Activated CD4-positive, alpha-beta T cell treated with anti-CD3 and anti-CD28 coated beads, Interleukin-2, amount 10 ng/mL, durations not matched to agents 7 days and 5 days (primary cell): ENCODE measurements around the gene WSCD1. TPM values are rescaled to one million over a fixed set of nuclear protein-coding genes. Genes with fewer than 3 reads are reported as not detected.
A peak's percentile ranks its signal among the peaks of the same experiment; 100 is the strongest.

ENCODE experiments used
- CTCF ChIA-PET: fragments of 350-600 bp; sonication (Branson Sonifier 250); formaldehyde crosslinking; loops from one replicate; lab custom pipeline; 2021; ENCODE audit warnings: antibody characterized with exemption; lab: Charles Lee
- POLR2A ChIA-PET: fragments of 350-600 bp; sonication (Branson Sonifier 250); formaldehyde crosslinking; loops from one replicate; lab custom pipeline; 2021; ENCODE audit warnings: antibody characterized with exemption; lab: Charles Lee
- DNase-seq: peaks from one replicate; pipeline ENCODE4 v3.0.0-alpha.2; 2020
- H3K27ac Mint-ChIP-seq: one replicate; pipeline ENCODE4 v1.8.0; 2021; ENCODE audit warnings: mild to moderate bottlenecking, moderate library complexity, mixed read lengths
- H3K27me3 Mint-ChIP-seq: one replicate; pipeline ENCODE4 v1.8.0; 2021; ENCODE audit warnings: mixed read lengths
- H3K36me3 Mint-ChIP-seq: one replicate; pipeline ENCODE4 v1.8.0; 2021; ENCODE audit warnings: low read depth, mixed read lengths
- H3K4me1 Mint-ChIP-seq: one replicate; pipeline ENCODE4 v1.8.0; 2021; ENCODE audit warnings: mixed read lengths
- H3K4me3 Mint-ChIP-seq: one replicate; pipeline ENCODE4 v1.8.0; 2021; ENCODE audit warnings: mild to moderate bottlenecking, moderate library complexity, mixed read lengths
- H3K9me3 Mint-ChIP-seq: one replicate; pipeline ENCODE4 v1.8.0; 2021; ENCODE audit warnings: mixed read lengths
- total RNA-seq, 2 experiments: library from RNA; stranded (reverse); gene quantifications; one replicate each; pipeline ENCODE4 v1.2.3, GENCODE V29; 2021

WSCD1 gene
- not detected for total RNA-seq

DNA sequence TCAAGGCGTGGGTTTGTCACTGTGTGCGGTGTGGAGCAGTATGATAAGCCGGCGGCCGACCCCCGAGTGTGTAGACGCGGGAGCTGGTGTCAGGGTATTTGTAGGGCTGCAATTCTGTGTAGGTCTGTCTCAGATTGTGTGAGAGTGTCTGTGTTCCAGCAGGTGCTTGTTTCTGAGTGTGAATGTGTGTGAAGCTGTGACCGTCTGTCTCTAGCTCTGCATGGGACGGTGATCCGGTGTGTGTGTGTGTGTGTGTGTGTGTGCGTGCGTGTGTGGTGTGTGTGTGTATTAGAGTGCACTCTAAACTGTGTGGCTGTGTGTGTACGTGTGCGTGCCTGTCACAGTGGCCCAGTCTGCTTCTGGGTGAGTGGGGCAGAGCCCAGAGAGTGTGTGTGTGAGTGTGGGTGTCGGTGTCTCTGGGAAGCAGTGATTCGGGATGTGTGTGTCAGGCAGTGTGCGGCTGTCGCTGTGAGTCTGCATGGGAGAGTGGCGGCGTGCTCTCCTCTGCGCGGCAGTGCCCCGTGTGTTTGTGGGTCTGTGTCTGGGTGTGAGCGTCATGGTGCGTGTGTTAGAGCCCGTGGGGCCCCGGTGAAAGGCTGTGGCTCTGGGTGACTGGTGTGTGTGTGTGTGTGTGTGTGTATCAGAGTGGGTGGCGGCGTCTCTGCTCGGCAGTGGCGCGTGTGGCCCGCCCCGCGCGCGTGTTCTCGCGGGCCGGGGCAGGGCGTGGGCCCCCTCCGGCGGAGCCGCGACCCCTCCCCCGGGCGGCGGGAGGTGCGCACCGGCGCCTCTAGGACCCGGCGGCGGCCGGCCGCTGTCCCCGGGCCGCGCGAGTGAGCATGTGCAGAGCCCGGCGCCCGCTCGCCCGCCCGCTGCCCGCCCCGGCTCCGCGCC is at the start of gene WSCD1:
TSS of gene WSCD1 (plus strand) at position 841 of the 891 bp plus-strand sequence. CDS start 10,280 bp downstream, outside the sequence.
- H3K27me3 Mint-ChIP-seq: peaks cover 47% of the 10 kb centered on the region
- peak within 1 kb of the TSS; percentile 26 for H3K4me3 Mint-ChIP-seq
- ChIA-PET CTCF (interaction anchor here (1.0 kb wide), 1 partner anchor 483 kb away, joined by 3 read pairs; no protein-coding TSS in a partner anchor), POLR2A (no interaction called here)
- H3K4me1 Mint-ChIP-seq: peaks cover 12% of the 10 kb centered on the region
- no peaks in the 10 kb centered on the region for H3K36me3 Mint-ChIP-seq
- H3K27ac Mint-ChIP-seq: peak within 1 kb of the TSS; percentile 15
- no peaks in the 10 kb centered on the region for H3K9me3 Mint-ChIP-seq
- DNase-seq: no peak

DNA sequence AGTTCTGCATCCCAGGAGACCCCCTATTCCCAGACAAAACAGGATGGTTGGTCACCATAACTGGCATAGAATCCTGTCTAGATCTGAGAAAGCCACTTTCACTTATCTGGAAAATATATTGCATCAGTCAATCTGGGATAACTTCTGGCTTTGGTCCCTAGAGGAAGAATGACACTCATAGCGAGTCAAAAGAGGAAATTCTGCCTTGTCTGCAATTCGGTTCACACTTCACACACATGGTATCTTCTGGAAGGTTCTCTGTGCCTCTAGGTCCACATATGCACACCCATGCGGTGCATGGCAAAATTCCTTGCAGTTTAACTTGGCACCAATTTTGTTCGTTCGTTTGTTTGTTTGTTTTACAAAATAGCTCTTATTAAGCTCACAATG is 49.2 kb upstream of the WSCD1 start:
- H3K9me3 Mint-ChIP-seq: no peaks in the 10 kb centered on the region
- no peaks in the 10 kb centered on the region for H3K4me1 Mint-ChIP-seq
- ChIA-PET CTCF (no interaction called here), POLR2A (no interaction called here)
- H3K36me3 Mint-ChIP-seq: no peaks in the 10 kb centered on the region
- H3K27me3 Mint-ChIP-seq: peaks cover 10% of the 10 kb centered on the region
- H3K4me3 Mint-ChIP-seq: no peak overlapping the region
- no peak for DNase-seq
- H3K27ac Mint-ChIP-seq: no peak overlapping the region

DNA sequence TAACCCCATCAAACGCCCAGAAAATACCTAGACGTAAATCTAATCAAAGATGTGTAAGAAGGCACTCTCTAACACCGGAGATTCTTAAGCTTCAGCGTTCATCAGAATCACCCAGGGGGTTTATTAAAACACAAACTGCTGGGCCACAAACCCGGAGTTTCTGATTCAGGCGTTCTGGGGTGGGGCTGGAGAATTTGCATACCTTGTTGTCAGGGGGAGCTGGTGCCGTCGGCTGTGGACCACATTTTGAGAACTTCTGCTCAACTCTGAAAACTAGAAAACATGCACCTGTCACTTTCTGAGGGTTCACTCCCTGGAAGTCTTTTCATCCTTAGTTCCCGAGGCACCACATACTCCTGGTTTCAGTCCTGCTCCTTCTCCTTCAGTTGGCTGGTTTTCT is 48.6 kb upstream of the WSCD1 start:
- H3K4me1 Mint-ChIP-seq: no peaks in the 10 kb centered on the region
- no peak overlapping the region for H3K27ac Mint-ChIP-seq
- ChIA-PET CTCF (no interaction called here), POLR2A (no interaction called here)
- H3K36me3 Mint-ChIP-seq: no peaks in the 10 kb centered on the region
- H3K9me3 Mint-ChIP-seq: no peaks in the 10 kb centered on the region
- H3K27me3 Mint-ChIP-seq: peaks cover 10% of the 10 kb centered on the region
- no peak for DNase-seq
- H3K4me3 Mint-ChIP-seq: no peak overlapping the region

DNA sequence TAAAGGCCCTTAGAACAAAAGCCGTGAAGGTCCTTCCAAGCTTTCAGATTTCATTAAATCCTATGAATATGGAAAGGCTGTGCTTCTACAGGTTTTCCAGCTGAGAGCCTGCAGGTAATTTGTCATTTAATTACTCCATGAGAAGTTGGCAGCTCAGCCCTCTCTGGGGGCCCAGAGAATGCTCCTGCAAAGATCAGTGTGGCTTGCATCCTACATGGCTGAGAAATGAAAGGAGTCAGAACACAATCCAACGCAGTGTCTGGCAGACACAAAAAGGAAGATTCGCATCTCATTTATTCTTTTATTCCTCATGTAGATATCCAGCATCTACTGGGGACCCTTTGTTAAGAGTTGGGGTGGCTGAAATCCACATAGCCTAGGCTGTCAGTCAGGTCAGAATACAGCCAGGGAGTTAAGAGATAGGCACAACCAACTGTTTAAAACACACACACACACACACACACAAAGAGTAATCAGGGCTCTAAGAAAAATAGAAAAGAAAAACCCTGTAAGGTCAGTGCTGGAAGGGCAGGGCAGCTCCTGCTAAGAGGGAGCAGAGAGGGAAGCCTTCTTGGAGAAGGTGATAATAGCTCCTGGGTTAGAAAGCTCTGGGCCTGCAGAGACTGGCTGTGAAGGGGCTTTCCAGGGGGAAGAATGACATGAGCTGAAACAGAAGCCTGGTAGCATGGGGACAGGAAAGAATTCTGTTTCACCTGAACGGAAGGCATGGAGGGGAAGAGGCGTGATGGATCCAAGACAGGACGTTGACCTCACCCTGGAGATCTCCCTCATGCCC is 46.9 kb upstream of the WSCD1 start:
- Mint-ChIP-seq H3K36me3 (no peaks in the 10 kb centered on the region), H3K9me3 (no peaks in the 10 kb centered on the region), H3K27me3 (peaks cover 7% of the 10 kb centered on the region), H3K4me3 (no peak overlapping the region), H3K4me1 (no peaks in the 10 kb centered on the region), H3K27ac (no peak overlapping the region)
- POLR2A ChIA-PET: no interaction called here
- DNase-seq: no peak
- CTCF ChIA-PET: no interaction called here

DNA sequence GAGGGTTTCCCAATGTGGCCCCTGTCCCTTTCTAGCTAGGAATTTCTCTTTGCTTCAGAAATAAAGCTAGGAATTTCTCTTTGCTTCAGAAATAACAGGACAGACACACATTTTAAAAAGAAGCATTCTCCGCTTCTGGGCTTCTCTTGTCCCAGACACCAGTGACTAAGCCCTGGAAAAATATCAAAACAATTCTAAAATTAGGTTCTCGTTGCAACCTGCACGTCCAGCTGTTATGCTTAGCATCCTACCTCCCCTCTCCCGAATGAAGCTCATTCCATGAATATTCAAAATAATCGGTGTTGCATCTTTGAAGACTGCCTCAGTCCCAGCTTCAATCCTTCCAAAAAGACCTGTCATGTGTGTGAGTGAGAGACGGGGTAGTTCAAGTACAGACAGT is 45.6 kb upstream of the WSCD1 start:
- ChIA-PET CTCF (no interaction called here), POLR2A (no interaction called here)
- H3K4me3 Mint-ChIP-seq: no peak overlapping the region

DNA sequence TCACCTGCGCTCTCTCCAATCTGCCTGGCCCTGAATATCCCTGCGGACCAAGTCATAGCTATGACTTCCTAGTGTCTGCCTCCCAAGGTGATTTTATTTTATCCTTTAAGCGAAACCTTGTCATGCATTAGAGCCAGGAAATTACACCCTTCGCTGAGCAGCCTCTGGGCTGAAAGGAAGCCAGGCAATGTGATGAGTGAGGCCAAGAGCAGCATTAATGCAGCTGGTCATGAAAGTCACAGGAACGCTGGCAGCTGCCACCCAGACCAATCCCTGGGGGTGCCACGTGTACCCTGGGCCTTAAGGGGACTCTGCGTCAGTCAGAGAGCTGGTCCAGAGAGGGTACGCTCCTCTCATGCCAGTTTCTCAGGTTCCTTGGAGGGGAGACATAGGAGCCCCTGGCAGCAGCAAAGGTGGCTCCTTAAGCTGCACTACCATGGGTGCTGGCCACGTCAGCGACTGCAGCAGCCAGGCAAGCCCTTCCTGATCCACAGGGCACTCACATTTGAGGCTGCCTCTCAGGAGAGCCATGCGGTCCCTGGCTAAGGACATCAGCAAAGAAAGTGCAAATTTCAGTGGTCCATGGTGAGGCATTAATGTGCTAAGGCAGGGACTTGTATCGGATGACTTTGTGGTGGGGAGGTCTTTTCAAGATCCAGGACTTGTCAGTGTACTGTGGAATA is 42.7 kb upstream of the WSCD1 start:
- ChIA-PET CTCF (no interaction called here), POLR2A (no interaction called here)
- no peaks in the 10 kb centered on the region for H3K4me1 Mint-ChIP-seq
- peaks cover 2% of the 10 kb centered on the region for H3K27me3 Mint-ChIP-seq
- no peak overlapping the region for H3K27ac Mint-ChIP-seq
- no peaks in the 10 kb centered on the region for H3K36me3 Mint-ChIP-seq
- no peak for DNase-seq
- H3K9me3 Mint-ChIP-seq: no peaks in the 10 kb centered on the region
- H3K4me3 Mint-ChIP-seq: no peak overlapping the region

More for the DNA sequence above, 45.6 kb upstream of the WSCD1 start:
- Mint-ChIP-seq H3K27me3 (peaks cover 7% of the 10 kb centered on the region), H3K9me3 (no peaks in the 10 kb centered on the region), H3K4me1 (no peaks in the 10 kb centered on the region), H3K27ac (no peak overlapping the region), H3K36me3 (no peaks in the 10 kb centered on the region)
- no peak for DNase-seq

DNA sequence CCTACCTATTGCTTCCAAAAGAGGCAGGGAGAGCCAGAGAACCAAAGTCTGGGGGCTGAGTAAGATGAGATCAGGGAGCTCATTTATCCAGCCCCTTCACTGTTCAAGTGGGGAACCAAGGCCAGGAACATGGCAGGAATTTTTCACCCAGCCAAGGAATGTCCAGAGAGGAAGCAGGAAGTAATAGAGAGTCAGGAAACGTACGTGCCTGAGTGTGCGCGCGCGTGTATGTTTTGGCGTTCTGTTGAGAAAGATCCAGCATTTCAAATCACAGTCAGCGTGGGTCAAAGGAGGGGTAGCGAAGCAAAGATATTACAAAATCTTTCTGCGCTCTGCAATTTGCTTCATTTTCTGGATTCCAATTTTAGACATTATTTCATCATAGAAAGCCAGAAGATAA is 41.9 kb upstream of the WSCD1 start:
- no peaks in the 10 kb centered on the region for H3K4me1 Mint-ChIP-seq
- no peaks in the 10 kb centered on the region for H3K9me3 Mint-ChIP-seq
- H3K27me3 Mint-ChIP-seq: peaks cover 2% of the 10 kb centered on the region
- no peaks in the 10 kb centered on the region for H3K36me3 Mint-ChIP-seq
- ChIA-PET POLR2A (no interaction called here), CTCF (no interaction called here)
- H3K27ac Mint-ChIP-seq: no peak overlapping the region
- H3K4me3 Mint-ChIP-seq: no peak overlapping the region
- no peak for DNase-seq

DNA sequence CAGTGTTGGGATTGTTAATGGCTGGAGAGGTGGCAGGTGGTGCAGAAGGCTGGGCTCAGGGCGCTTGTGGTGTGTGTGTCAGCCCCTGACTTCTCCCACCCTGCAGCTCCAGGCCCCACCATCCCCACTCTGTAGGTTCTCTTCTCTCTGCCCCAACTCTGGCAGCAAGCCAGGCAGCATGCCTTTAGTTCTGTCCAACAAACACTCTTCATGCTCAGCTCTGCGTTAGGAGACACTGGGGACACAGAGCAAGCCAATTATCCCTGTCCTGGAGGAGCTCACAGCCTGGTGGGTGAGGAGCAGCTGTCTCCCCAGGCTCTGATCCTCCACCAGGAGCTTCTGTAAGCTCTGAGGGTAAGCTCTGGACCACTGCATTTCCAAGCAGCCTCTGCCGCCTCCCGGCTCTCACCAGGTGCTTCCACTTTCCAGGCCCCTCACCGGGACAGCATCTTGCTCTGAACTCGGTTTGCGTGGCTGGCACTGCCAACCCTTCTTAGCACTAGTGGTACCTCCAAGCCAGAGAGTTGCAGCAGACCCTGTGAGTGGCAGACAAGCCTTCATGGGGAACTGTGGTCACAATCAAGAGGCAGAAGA is 34.3 kb upstream of the WSCD1 start:
- Mint-ChIP-seq H3K36me3 (no peaks in the 10 kb centered on the region), H3K9me3 (no peaks in the 10 kb centered on the region), H3K4me3 (no peak overlapping the region), H3K27ac (no peak overlapping the region), H3K27me3 (no peaks in the 10 kb centered on the region), H3K4me1 (no peaks in the 10 kb centered on the region)
- no peak for DNase-seq
- CTCF ChIA-PET: interaction anchor here (0.6 kb wide), 1 partner anchor 488 kb away, joined by 3 read pairs; no protein-coding TSS in a partner anchor
- POLR2A ChIA-PET: no interaction called here

DNA sequence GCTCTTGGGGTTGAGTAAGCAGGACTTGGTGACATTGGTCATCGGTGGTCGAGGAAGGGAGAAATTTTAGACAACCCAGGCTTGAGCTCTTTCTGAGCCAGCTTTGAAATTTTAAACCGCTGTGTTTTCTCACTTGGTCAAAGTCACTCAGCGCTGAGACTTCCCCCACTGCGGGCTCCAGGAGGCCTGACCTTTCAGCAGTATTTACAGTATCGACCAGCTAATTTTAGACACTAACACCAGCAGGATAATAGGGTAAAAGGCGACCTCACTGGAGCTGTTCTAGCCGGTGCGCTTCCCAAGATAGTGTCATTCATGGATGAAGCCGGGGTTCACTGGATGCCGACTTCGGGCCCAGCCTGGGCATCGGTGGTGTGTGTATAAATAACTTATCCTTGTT is 29.7 kb upstream of the WSCD1 start:
- Mint-ChIP-seq H3K9me3 (no peaks in the 10 kb centered on the region), H3K4me1 (no peaks in the 10 kb centered on the region), H3K27ac (no peak overlapping the region), H3K4me3 (no peak overlapping the region), H3K27me3 (no peaks in the 10 kb centered on the region), H3K36me3 (no peaks in the 10 kb centered on the region)
- CTCF ChIA-PET: no interaction called here
- DNase-seq: no peak
- POLR2A ChIA-PET: no interaction called here

DNA sequence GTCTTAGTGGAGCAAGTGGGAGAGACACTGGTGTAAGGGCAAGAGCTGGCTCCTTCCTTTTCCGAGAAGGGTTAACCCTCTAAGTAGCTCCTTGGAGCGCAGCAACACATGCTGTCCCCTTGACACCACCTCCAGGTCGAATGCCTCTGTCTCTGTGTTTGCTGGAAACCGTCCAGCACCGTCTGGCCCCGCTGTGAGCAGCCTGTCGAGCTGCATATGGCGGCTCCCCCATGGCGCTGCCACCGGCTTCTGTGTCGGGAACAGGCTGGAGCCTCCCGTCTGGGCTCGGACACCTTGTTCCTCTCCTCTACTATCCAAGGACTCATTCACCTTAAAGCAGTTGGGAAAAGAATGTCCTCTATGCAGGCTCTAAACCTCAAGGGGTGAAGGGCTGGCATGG is 28.9 kb upstream of the WSCD1 start:
- Mint-ChIP-seq H3K36me3 (no peaks in the 10 kb centered on the region), H3K4me3 (no peak overlapping the region), H3K9me3 (no peaks in the 10 kb centered on the region), H3K27ac (no peak overlapping the region), H3K27me3 (no peaks in the 10 kb centered on the region), H3K4me1 (no peaks in the 10 kb centered on the region)
- DNase-seq: no peak
- ChIA-PET POLR2A (no interaction called here), CTCF (no interaction called here)

DNA sequence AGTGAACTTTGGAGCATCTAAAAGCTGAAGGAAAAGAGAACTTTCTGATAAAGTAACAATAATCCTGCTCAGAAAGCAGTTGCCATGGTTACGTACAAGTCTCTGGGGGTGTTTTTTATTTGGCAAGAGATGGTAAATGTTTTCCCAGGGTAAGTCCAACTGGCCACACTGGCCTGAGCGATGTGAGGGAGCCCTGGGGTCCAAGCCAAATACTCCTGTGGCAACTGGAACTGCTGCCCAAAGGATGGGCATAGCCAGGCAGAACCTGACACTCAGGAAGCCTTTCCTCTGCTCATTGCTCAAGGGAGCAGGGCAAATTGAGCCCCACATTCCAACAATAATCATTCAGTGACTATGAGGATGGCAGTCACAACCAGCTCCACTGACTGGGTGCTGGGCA is 26.8 kb upstream of the WSCD1 start:
- no peak for DNase-seq
- H3K4me1 Mint-ChIP-seq: no peaks in the 10 kb centered on the region
- H3K9me3 Mint-ChIP-seq: no peaks in the 10 kb centered on the region
- H3K27me3 Mint-ChIP-seq: no peaks in the 10 kb centered on the region
- ChIA-PET POLR2A (no interaction called here), CTCF (no interaction called here)
- H3K27ac Mint-ChIP-seq: no peak overlapping the region
- H3K36me3 Mint-ChIP-seq: no peaks in the 10 kb centered on the region
- H3K4me3 Mint-ChIP-seq: no peak overlapping the region

DNA sequence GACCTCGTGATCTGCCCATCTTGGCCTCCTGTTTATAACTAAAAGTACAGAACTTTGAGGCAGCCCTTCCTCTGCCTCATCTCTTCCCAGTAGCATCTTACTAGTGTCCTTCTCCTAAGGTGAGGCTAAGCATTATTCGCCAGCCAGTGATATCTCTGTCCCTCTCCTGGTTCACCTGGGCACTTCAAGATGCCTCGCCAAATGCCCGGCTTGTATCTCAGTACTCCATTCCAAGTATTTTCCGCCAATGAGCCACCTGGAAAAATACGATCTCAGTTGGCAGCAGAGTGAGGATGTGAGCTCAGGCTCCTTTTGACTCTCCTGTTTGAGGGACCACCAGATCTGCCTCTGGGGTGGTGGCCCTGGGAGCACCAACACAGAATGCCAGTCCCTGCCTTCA is 25.9 kb upstream of the WSCD1 start:
- CTCF ChIA-PET: no interaction called here
- Mint-ChIP-seq H3K27me3 (peaks cover 1% of the 10 kb centered on the region), H3K36me3 (no peaks in the 10 kb centered on the region), H3K27ac (no peak overlapping the region), H3K4me3 (no peak overlapping the region), H3K4me1 (no peaks in the 10 kb centered on the region), H3K9me3 (no peaks in the 10 kb centered on the region)
- DNase-seq: no peak
- POLR2A ChIA-PET: no interaction called here
